ENCODE measurements around the gene CERKL. TPM values are rescaled to one million over a fixed set of nuclear protein-coding genes. Genes with fewer than 3 reads are reported as not detected.

CERKL gene
- polyA plus RNA-seq, 3 donors from 2014 or later, result 15.5 to 19.6 (median 15.8) TPM

DNA sequence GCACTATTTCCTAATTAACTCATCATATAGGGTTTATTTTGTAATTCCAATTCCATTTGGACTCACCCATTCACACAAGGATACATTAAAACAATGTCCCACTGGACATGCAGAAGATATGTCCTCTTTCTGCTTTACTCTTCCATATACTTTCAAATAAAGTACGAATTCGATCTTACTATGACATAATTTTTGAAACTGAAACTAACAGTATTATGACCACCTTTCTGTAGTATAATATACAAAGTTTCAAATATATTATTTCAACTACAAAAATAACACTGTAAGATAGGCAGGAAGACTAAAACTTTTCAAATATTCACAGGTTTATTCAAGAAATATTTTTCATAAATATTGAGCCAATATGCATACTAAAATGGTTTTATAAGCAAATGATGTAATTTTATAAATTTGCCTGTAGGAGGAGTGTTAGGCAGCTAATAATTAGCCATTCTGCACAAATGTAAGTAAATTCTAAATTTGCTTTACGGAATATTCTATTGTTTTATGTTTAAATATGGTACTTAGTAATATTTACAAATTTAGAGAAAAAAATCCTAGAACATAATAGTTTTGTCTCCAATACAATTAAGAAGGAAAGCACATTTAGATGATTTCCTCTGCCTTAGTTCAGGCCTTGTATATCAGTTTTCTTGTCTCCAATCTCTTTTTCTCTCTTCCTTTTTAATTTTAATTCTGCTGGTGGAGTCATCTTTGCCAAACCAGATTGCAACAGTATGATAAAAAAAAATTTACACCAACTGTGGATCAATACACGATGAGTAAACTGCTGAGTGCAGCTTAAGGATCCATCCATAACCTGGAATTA, 85.9 kb downstream of the CERKL start:
- H3K36me3 Mint-ChIP-seq, result no peaks in the 10 kb centered on the region
- no peak overlapping the region for H3K27ac Mint-ChIP-seq
- H3K4me3 Mint-ChIP-seq, result peak overlapping the region in 2 of 5 donors; percentile 26 to 61
- no peaks in the 10 kb centered on the region for H3K9me3 Mint-ChIP-seq
- H3K4me1 Mint-ChIP-seq, result peaks cover 0 to 5% of the 10 kb centered on the region in 2 donors
- DNase-seq, result no peak
- H3K27me3 Mint-ChIP-seq (ENCODE audit: low read depth in 3 of 3), result peaks cover 2 to 7% (median 2%) of the 10 kb centered on the region in 3 donors

DNA sequence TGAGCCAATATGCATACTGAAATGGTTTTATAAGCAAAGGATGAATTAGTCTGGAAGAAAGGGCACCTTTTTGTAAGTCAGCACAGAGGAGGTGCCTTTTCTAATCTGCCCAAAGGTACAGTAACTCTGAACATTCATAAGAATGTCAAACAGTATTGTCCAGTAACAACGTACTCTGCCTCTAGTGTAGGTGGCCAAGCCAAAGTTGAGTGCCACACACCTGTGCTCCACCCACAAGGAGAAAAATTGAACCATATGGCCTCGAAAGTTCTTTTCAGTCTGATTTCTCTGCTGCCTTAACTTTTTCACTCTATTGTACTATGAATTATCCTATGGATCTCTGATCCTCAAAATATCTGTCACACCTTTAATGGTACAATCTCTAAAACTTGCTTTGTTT, 86.8 kb downstream of the CERKL start:
- H3K36me3 Mint-ChIP-seq, result no peaks in the 10 kb centered on the region
- no peak for DNase-seq
- H3K4me1 Mint-ChIP-seq, result peaks cover 0 to 5% of the 10 kb centered on the region in 2 donors
- H3K9me3 Mint-ChIP-seq, result no peaks in the 10 kb centered on the region
- no peak overlapping the region for H3K27ac Mint-ChIP-seq
- H3K27me3 Mint-ChIP-seq (ENCODE audit: low read depth in 3 of 3), result peaks cover 2 to 10% (median 2%) of the 10 kb centered on the region in 3 donors
- no peak overlapping the region for H3K4me3 Mint-ChIP-seq

- peaks cover 0 to 3% (median 0%) of the 10 kb centered on the region in 3 donors for H3K27me3 Mint-ChIP-seq (ENCODE audit: low read depth in 3 of 3)
Measured at GRCh38 chr2:181566334-181567032, 90.4 kb downstream of the CERKL start.

GRCh38 chr2:181563101-181563692, 93.7 kb downstream of the CERKL start:
- H3K4me1 Mint-ChIP-seq, result no peaks in the 10 kb centered on the region
- no peaks in the 10 kb centered on the region for H3K9me3 Mint-ChIP-seq
- H3K36me3 Mint-ChIP-seq, result peaks cover 0 to 4% (median 0%) of the 10 kb centered on the region in 3 donors
- DNase-seq, result no peak
- peaks cover 0 to 3% (median 0%) of the 10 kb centered on the region in 3 donors for H3K27me3 Mint-ChIP-seq (ENCODE audit: low read depth in 3 of 3)
- H3K27ac Mint-ChIP-seq, result no peak overlapping the region
- H3K4me3 Mint-ChIP-seq, result no peak overlapping the region

More at GRCh38 chr2:181566334-181567032, 90.4 kb downstream of the CERKL start:
- no peaks in the 10 kb centered on the region for H3K9me3 Mint-ChIP-seq
- peaks cover 0 to 5% of the 10 kb centered on the region in 2 donors for H3K4me1 Mint-ChIP-seq
- peaks cover 0 to 4% (median 0%) of the 10 kb centered on the region in 3 donors for H3K36me3 Mint-ChIP-seq
- DNase-seq, result no peak
- no peak overlapping the region for H3K27ac Mint-ChIP-seq
- H3K4me3 Mint-ChIP-seq, result no peak overlapping the region

DNA sequence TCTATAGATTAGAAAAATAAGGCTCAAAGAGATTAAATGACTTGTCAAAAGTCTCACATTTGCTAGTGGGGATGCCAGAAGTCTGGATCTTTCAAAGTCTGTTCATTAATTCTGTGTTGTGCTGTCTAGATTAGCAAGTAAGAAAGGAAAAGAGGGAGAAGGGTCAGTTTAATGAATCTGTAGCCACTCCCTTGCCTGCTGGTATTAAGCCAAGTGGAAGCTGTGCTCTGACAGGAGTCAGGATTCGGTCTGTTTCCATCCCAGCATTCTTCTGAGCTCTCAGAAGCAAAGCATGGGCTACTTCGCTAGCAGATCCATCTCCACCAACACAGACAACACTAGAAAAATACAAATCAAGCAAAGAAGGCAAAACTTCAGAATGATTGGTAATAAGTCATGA, 98.5 kb downstream of the CERKL start:
- H3K4me3 Mint-ChIP-seq, result no peak overlapping the region
- H3K36me3 Mint-ChIP-seq, result peaks cover 0 to 11% (median 4%) of the 10 kb centered on the region in 3 donors
- no peaks in the 10 kb centered on the region for H3K9me3 Mint-ChIP-seq
- H3K27ac Mint-ChIP-seq, result no peak overlapping the region
- H3K27me3 Mint-ChIP-seq (ENCODE audit: low read depth in 3 of 3), result peaks cover 2 to 3% (median 2%) of the 10 kb centered on the region in 3 donors
- H3K4me1 Mint-ChIP-seq, result no peaks in the 10 kb centered on the region
- DNase-seq, result no peak

GRCh38 chr2:181554061-181554830, 102.7 kb downstream of the CERKL start:
- Mint-ChIP-seq H3K27me3 (ENCODE audit: low read depth in 3 of 3) (peaks cover 2 to 4% (median 2%) of the 10 kb centered on the region in 3 donors), H3K4me3 (no peak overlapping the region), H3K36me3 (peaks cover 0 to 20% (median 19%) of the 10 kb centered on the region in 3 donors), H3K4me1 (no peaks in the 10 kb centered on the region), H3K9me3 (peaks cover 0 to 1% (median 0%) of the 10 kb centered on the region in 6 donors), H3K27ac (no peak overlapping the region)
- no peak for DNase-seq

GRCh38 chr2:181553244-181553643, 103.7 kb downstream of the CERKL start:
- H3K27ac Mint-ChIP-seq, result no peak overlapping the region
- H3K27me3 Mint-ChIP-seq (ENCODE audit: low read depth in 3 of 3), result peaks cover 2 to 4% (median 2%) of the 10 kb centered on the region in 3 donors
- peaks cover 3 to 23% (median 23%) of the 10 kb centered on the region in 3 donors for H3K36me3 Mint-ChIP-seq
- no peaks in the 10 kb centered on the region for H3K4me1 Mint-ChIP-seq
- no peak overlapping the region for H3K4me3 Mint-ChIP-seq
- peaks cover 0 to 1% (median 0%) of the 10 kb centered on the region in 6 donors for H3K9me3 Mint-ChIP-seq
- no peak for DNase-seq

DNA sequence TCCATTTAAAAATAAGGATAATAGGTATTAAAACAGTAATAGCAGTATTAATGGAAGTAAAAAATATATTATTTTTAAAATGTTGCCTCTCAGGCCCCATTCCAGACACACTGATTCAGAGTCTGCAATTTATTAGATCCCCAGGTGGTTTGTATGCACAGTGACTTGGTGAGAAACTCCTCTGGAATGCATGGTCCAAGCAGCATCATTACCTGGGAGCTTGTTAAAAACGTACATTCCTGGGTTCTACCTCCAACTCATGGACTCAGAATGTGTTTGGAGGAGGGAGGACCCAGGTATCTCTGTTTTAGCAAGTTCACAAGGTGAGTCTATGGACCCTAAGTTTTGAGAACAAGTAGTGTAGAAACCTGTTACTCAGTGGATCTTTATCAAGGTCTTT, 104.1 kb downstream of the CERKL start:
- Mint-ChIP-seq H3K36me3 (peaks cover 3 to 23% (median 22%) of the 10 kb centered on the region in 3 donors), H3K4me1 (no peaks in the 10 kb centered on the region), H3K27me3 (ENCODE audit: low read depth in 3 of 3) (peaks cover 2 to 4% (median 3%) of the 10 kb centered on the region in 3 donors), H3K27ac (no peak overlapping the region), H3K4me3 (no peak overlapping the region), H3K9me3 (peaks cover 0 to 1% (median 0%) of the 10 kb centered on the region in 6 donors)
- DNase-seq, result no peak

- H3K27ac Mint-ChIP-seq, result no peak overlapping the region
- H3K27me3 Mint-ChIP-seq (ENCODE audit: low read depth in 3 of 3), result peaks cover 0 to 7% (median 4%) of the 10 kb centered on the region in 3 donors
- H3K4me1 Mint-ChIP-seq, result peaks cover 0 to 1% of the 10 kb centered on the region in 2 donors
- no peak for DNase-seq
- no peaks in the 10 kb centered on the region for H3K9me3 Mint-ChIP-seq
- no peak overlapping the region for H3K4me3 Mint-ChIP-seq
- H3K36me3 Mint-ChIP-seq, result peaks cover 4 to 19% (median 19%) of the 10 kb centered on the region in 3 donors
Measured at GRCh38 chr2:181546086-181546485, 110.8 kb downstream of the CERKL start.

DNA sequence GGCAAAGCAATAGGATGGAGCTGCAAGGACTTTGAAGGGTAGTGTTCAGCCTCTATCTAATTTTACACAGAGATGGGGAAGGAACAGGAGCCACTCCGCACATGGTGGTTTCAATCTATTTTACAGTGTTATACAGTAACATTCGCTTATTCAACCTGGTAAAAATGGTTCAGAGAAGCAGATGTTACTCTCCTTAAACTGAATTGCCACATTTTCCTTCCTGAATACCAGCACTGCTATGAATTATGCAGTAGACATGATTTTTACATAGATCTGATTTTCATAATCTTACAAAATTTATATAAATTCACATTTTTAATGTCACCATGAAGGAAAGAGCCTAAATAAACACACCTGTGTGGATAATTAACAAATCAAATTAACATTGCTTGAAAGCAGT, 114.7 kb downstream of the CERKL start:
- peaks cover 1 to 5% of the 10 kb centered on the region in 2 donors for H3K4me1 Mint-ChIP-seq
- H3K27ac Mint-ChIP-seq, result peak overlapping the region in 1 of 6 donors; percentile 53

GRCh38 chr2:181540421-181540820, 116.5 kb downstream of the CERKL start:
- Mint-ChIP-seq H3K36me3 (peaks cover 30 to 51% (median 45%) of the 10 kb centered on the region in 3 donors), H3K4me3 (no peak overlapping the region), H3K27ac (peak overlapping the region in 2 of 6 donors; percentile 2 to 22), H3K4me1 (peaks cover 0 to 5% of the 10 kb centered on the region in 2 donors), H3K27me3 (ENCODE audit: low read depth in 3 of 3) (peaks cover 0 to 7% (median 4%) of the 10 kb centered on the region in 3 donors), H3K9me3 (no peaks in the 10 kb centered on the region)
- DNase-seq, result no peak

More for the DNA sequence above, 114.7 kb downstream of the CERKL start:
- DNase-seq, result no peak
- peaks cover 25 to 42% (median 42%) of the 10 kb centered on the region in 3 donors for H3K36me3 Mint-ChIP-seq
- H3K4me3 Mint-ChIP-seq, result no peak overlapping the region
- H3K27me3 Mint-ChIP-seq (ENCODE audit: low read depth in 3 of 3), result peaks cover 0 to 7% (median 4%) of the 10 kb centered on the region in 3 donors
- H3K9me3 Mint-ChIP-seq, result no peaks in the 10 kb centered on the region

DNA sequence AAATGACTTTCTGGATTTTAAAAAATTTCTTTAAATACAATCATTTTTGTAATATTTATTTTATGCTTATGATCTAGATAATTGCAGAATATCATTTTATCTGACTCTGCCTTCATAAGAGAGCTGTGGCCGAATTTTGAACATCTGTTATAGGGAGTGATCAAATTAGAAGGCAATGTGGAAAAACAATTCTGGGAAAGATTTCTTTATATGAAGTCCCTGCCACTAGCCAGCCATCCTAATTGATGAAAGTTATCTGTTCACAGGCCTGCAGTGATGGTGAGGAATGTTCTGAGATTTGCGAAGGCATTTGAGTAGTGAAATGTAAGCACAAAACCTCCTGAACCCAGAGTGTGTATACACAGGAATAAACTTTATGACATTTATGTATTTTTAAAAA, 120.2 kb downstream of the CERKL start:
- DNase-seq, result no peak
- H3K27ac Mint-ChIP-seq, result no peak overlapping the region
- no peak overlapping the region for H3K4me3 Mint-ChIP-seq
- H3K9me3 Mint-ChIP-seq, result no peaks in the 10 kb centered on the region
- peaks cover 3 to 5% of the 10 kb centered on the region in 2 donors for H3K4me1 Mint-ChIP-seq
- H3K36me3 Mint-ChIP-seq, result peaks cover 48 to 81% (median 48%) of the 10 kb centered on the region in 3 donors
- peaks cover 0 to 5% (median 4%) of the 10 kb centered on the region in 3 donors for H3K27me3 Mint-ChIP-seq (ENCODE audit: low read depth in 3 of 3)

- Mint-ChIP-seq H3K27me3 (ENCODE audit: low read depth in 3 of 3) (peaks cover 0 to 7% (median 4%) of the 10 kb centered on the region in 3 donors), H3K36me3 (peaks cover 13 to 66% (median 31%) of the 10 kb centered on the region in 3 donors), H3K27ac (peak overlapping the region in 2 of 6 donors; percentile 28 to 30), H3K9me3 (no peaks in the 10 kb centered on the region), H3K4me1 (peaks cover 0 to 6% of the 10 kb centered on the region in 2 donors), H3K4me3 (no peak overlapping the region)
- DNase-seq, result no peak
Measured at GRCh38 chr2:181528441-181528840, 128.5 kb downstream of the CERKL start.

All from immature natural killer cell (primary cell).